GM23338 (cell line): ENCODE measurements around the gene KLHL28. TPM values are rescaled to one million over a fixed set of nuclear protein-coding genes. Genes with fewer than 3 reads are reported as not detected.

ENCODE experiments used
- ATAC-seq: fragments of 200-7000 bp; cut with Tn5 transposase; 3 replicates; pipeline ENCODE4 v1.9.1; 2020
- DNase-seq: peaks from one replicate; pipeline ENCODE4 v3.0.0-alpha.2; 2015; ENCODE audit warnings: low spot score
- H2AFZ ChIP-seq: fragments of 200-600 bp; sonication (generic); 2 replicates; pipeline ENCODE4 v1.8.0; 2016; ENCODE audit warnings: antibody characterized with exemption, mild to moderate bottlenecking, moderate library complexity
- H3F3A ChIP-seq: fragments of 200-600 bp; sonication (generic); replicated peaks from 2 replicates; pipeline ENCODE4 v1.8.0; 2017; ENCODE audit warnings: antibody characterized with exemption, mixed run types, low read depth
- H3K27ac ChIP-seq: fragments of 200-600 bp; sonication (generic); 2 replicates; pipeline ENCODE4 v1.6.1; 2016; ENCODE audit warnings: low read depth
- H3K27me3 ChIP-seq: fragments of 200-600 bp; sonication (generic); 2 replicates; pipeline ENCODE4 v1.8.0; 2016; ENCODE audit warnings: mild to moderate bottlenecking, mixed run types, moderate library complexity; ENCODE audit not compliant: insufficient read depth
- H3K36me3 ChIP-seq: fragments of 200-600 bp; sonication (generic); 2 replicates; pipeline ENCODE4 v1.8.0; 2016; ENCODE audit warnings: mild to moderate bottlenecking; ENCODE audit not compliant: insufficient read depth
- H3K4me1 ChIP-seq: fragments of 200-600 bp; sonication (generic); 2 replicates; pipeline ENCODE4 v1.8.0; 2016; ENCODE audit warnings: mild to moderate bottlenecking, moderate library complexity; ENCODE audit not compliant: insufficient read depth
- H3K4me2 ChIP-seq: fragments of 200-600 bp; sonication (generic); 2 replicates; pipeline ENCODE4 v1.7.1; 2017; ENCODE audit warnings: mixed run types
- H3K4me3 ChIP-seq: fragments of 200-600 bp; sonication (generic); 2 replicates; pipeline ENCODE4 v1.6.1; 2016; ENCODE audit warnings: mixed run types
- H3K79me2 ChIP-seq: fragments of 200-600 bp; sonication (generic); replicated peaks from 2 replicates; pipeline ENCODE4 v1.8.0; 2017; ENCODE audit warnings: mild to moderate bottlenecking; ENCODE audit not compliant: insufficient read depth
- H3K9me2 ChIP-seq: fragments of 200-600 bp; sonication (generic); 2 replicates; pipeline ENCODE4 v1.8.0; 2017; ENCODE audit not compliant: insufficient read depth
- H4K20me1 ChIP-seq: fragments of 200-600 bp; sonication (generic); replicated peaks from 2 replicates; pipeline ENCODE4 v1.8.0; 2017; ENCODE audit warnings: mild to moderate bottlenecking; ENCODE audit not compliant: insufficient read depth
- H3K27ac Mint-ChIP-seq: 2 replicates; pipeline ENCODE4 v1.8.0; 2020; ENCODE audit warnings: inconsistent platforms, mild to moderate bottlenecking, moderate library complexity, mixed read lengths
- H3K27me3 Mint-ChIP-seq: 3 replicates; pipeline ENCODE4 v1.8.0; 2022; ENCODE audit warnings: low read depth, mild to moderate bottlenecking, moderate library complexity, mixed read lengths, inconsistent platforms; ENCODE audit not compliant: insufficient read depth, poor library complexity
- H3K36me3 Mint-ChIP-seq: 3 replicates; pipeline ENCODE4 v1.8.0; 2021; ENCODE audit warnings: low read depth, mild to moderate bottlenecking, inconsistent platforms, moderate library complexity, mixed read lengths
- H3K4me1 Mint-ChIP-seq: 3 replicates; pipeline ENCODE4 v1.8.0; 2020; ENCODE audit warnings: mild to moderate bottlenecking, inconsistent platforms, mixed read lengths
- H3K4me3 Mint-ChIP-seq: 3 replicates; pipeline ENCODE4 v1.8.0; 2021; ENCODE audit warnings: moderate library complexity, mild to moderate bottlenecking, inconsistent platforms, mixed read lengths
- H3K9me3 Mint-ChIP-seq: 3 replicates; pipeline ENCODE4 v1.8.0; 2020; ENCODE audit warnings: moderate library complexity, mild to moderate bottlenecking, inconsistent platforms, mixed read lengths
- CREB1 ChIP-seq: fragments of 250-450 bp; sonication (Bioruptor Pico); IDR thresholded peaks from 2 replicates; pipeline ENCODE4 v1.5.0; 2020; ENCODE audit warnings: low read depth, mild to moderate bottlenecking, moderate library complexity
- JUNB ChIP-seq: IDR thresholded peaks from one replicate; pipeline ENCODE4 v1.6.1; 2016; ENCODE audit warnings: antibody characterized with exemption; ENCODE audit not compliant: unreplicated experiment
- POLR2AphosphoS5 ChIP-seq: IDR thresholded peaks from 2 replicates; pipeline ENCODE4 v1.6.1; 2016; ENCODE audit warnings: antibody characterized with exemption, low read depth
- ZNF331 ChIP-seq: fragments of 250-450 bp; sonication (Bioruptor Pico); IDR thresholded peaks from 2 replicates; pipeline ENCODE4 v1.5.0; 2020; ENCODE audit warnings: low read depth, mild to moderate bottlenecking, moderate library complexity
- long read RNA-seq: library from polyadenylated mRNA; unstranded; transcript quantifications from one replicate; pipeline ENCODE4 v2.0.0, GENCODE V29; 2020; ENCODE audit not compliant: unreplicated experiment
- polyA plus RNA-seq: library from polyadenylated mRNA; unstranded; fragments of >200 nt; fragmentation: Nextera tagmentation; extraction: Ambion mirVana; gene quantifications from 2 replicates; pipeline ENCODE4 v1.2.1, GENCODE V29; 2016
- total RNA-seq: library from RNA; depleted of rRNA; stranded (reverse); fragments of >200 nt; shearing (Covaris generic); gene quantifications from 2 replicates; pipeline ENCODE4 v1.2.3, GENCODE V29; 2014; rRNA removed
- TF ChIP-seq, protein P1 (sequence below): IDR thresholded peaks from 2 replicates; pipeline ENCODE4 v1.6.1; 2016; ENCODE audit warnings: antibody characterized with exemption
- TF ChIP-seq, protein P2 (sequence below): fragments of 250-450 bp; sonication (Bioruptor Pico); IDR thresholded peaks from 2 replicates; pipeline ENCODE4 v1.5.0; 2020; ENCODE audit warnings: mild to moderate bottlenecking, moderate library complexity
- TF ChIP-seq, protein P3 (sequence below): IDR thresholded peaks from one replicate; pipeline ENCODE4 v1.6.1; 2018; ENCODE audit warnings: antibody characterized with exemption; ENCODE audit not compliant: unreplicated experiment

KLHL28 gene, protein sequence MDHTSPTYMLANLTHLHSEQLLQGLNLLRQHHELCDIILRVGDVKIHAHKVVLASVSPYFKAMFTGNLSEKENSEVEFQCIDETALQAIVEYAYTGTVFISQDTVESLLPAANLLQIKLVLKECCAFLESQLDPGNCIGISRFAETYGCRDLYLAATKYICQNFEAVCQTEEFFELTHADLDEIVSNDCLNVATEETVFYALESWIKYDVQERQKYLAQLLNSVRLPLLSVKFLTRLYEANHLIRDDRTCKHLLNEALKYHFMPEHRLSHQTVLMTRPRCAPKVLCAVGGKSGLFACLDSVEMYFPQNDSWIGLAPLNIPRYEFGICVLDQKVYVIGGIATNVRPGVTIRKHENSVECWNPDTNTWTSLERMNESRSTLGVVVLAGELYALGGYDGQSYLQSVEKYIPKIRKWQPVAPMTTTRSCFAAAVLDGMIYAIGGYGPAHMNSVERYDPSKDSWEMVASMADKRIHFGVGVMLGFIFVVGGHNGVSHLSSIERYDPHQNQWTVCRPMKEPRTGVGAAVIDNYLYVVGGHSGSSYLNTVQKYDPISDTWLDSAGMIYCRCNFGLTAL
- total RNA-seq = 9.9 and 10.6 TPM in 2 replicates
- polyA plus RNA-seq = 5.3 and 7.7 TPM in 2 replicates
- long read RNA-seq, full-length matches to known transcripts = 5 of 12 reads
- long read RNA-seq, partial matches to known transcripts = 3 of 12 reads
- long read RNA-seq, other reads (novel, unspliced or antisense) = 4 of 12 reads

DNA sequence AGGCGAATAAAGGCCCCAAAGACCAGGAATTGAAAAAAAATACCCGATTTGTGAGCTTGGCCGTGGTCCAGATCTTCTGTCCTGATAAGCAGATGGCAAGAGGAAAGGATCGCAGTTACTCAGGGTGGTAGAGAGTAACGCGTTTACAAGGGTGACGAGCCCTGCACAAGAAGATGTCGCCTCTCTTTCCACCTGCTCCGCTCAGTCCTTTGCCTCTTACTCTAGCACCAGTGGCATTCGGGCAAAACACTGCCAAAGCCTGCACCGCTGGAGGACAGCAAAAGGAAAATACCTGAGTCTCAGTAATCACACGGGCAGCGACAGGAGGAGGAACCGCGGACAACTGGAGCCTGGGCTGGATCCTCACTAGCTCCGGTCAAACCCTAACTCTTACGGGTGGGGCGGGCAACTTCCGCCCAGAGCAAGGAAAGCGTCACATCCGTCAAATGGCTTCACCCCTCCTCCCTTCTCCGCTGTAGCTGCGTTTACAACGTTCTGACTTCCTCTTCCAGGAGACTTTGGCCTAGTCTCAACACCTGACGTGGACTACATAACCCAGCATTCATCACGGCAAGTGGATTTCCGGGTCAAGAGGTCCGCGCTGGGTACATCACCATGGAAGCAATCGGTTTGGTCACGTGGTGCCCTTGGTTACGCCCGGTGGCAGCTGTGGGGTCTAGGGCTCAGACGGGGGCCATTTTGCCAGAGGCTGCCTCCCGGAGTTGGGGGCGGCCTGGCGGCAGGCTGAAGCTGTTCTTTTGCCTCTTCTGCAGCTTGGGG, at the start of gene KLHL28, which contains the start of gene TOGARAM1:
Gene KLHL28 (minus strand): TSS at position 394 of the 780 bp plus-strand sequence. CDS start 16,019 bp downstream, outside the sequence.
Gene TOGARAM1 (plus strand): TSS at position 637 of the 780 bp plus-strand sequence. CDS start 232 bp downstream, outside the sequence.
- H3K4me1 Mint-ChIP-seq = peaks cover 24% of the 10 kb centered on the region; the same call in 2 of the 3 replicates
- Histone ChIP-seq H3K27ac (peak within 1 kb of the TSS; percentile 80), H3K36me3 (no peaks in the 10 kb centered on the region), H3K79me2 (peaks cover 82% of the 10 kb centered on the region), H3F3A (no peaks in the 10 kb centered on the region), H4K20me1 (no peaks in the 10 kb centered on the region; the same call in 1 of the 2 replicates), H3K9me2 (no peaks in the 10 kb centered on the region), H2AFZ (peak within 1 kb of the TSS; percentile 14), H3K4me1 (peaks cover 17% of the 10 kb centered on the region), H3K4me2 (peak within 1 kb of the TSS; percentile 88), H3K4me3 (peak within 1 kb of the TSS; percentile 75), H3K27me3 (no peaks in the 10 kb centered on the region)
- H3K27ac Mint-ChIP-seq = 0 out of 2 replicates have a peak within 1 kb of the TSS, but pooled peaks have one; percentile 24
- ATAC-seq = peak; percentile 91
- H3K27me3 Mint-ChIP-seq = peaks cover 2% of the 10 kb centered on the region
- no peaks in the 10 kb centered on the region for H3K9me3 Mint-ChIP-seq
- peaks cover 5% of the 10 kb centered on the region; the same call in 2 of the 3 replicates for H3K36me3 Mint-ChIP-seq
- TF ChIP-seq ZNF331 (no peak), CREB1 (CRISPR knock-in tag) (peak; percentile 88), JUNB (no peak), POLR2AphosphoS5 (peak; percentile 91)
- TF ChIP-seq, protein P1, sequence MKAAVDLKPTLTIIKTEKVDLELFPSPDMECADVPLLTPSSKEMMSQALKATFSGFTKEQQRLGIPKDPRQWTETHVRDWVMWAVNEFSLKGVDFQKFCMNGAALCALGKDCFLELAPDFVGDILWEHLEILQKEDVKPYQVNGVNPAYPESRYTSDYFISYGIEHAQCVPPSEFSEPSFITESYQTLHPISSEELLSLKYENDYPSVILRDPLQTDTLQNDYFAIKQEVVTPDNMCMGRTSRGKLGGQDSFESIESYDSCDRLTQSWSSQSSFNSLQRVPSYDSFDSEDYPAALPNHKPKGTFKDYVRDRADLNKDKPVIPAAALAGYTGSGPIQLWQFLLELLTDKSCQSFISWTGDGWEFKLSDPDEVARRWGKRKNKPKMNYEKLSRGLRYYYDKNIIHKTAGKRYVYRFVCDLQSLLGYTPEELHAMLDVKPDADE = peak; percentile 99
- TF ChIP-seq, protein P2, sequence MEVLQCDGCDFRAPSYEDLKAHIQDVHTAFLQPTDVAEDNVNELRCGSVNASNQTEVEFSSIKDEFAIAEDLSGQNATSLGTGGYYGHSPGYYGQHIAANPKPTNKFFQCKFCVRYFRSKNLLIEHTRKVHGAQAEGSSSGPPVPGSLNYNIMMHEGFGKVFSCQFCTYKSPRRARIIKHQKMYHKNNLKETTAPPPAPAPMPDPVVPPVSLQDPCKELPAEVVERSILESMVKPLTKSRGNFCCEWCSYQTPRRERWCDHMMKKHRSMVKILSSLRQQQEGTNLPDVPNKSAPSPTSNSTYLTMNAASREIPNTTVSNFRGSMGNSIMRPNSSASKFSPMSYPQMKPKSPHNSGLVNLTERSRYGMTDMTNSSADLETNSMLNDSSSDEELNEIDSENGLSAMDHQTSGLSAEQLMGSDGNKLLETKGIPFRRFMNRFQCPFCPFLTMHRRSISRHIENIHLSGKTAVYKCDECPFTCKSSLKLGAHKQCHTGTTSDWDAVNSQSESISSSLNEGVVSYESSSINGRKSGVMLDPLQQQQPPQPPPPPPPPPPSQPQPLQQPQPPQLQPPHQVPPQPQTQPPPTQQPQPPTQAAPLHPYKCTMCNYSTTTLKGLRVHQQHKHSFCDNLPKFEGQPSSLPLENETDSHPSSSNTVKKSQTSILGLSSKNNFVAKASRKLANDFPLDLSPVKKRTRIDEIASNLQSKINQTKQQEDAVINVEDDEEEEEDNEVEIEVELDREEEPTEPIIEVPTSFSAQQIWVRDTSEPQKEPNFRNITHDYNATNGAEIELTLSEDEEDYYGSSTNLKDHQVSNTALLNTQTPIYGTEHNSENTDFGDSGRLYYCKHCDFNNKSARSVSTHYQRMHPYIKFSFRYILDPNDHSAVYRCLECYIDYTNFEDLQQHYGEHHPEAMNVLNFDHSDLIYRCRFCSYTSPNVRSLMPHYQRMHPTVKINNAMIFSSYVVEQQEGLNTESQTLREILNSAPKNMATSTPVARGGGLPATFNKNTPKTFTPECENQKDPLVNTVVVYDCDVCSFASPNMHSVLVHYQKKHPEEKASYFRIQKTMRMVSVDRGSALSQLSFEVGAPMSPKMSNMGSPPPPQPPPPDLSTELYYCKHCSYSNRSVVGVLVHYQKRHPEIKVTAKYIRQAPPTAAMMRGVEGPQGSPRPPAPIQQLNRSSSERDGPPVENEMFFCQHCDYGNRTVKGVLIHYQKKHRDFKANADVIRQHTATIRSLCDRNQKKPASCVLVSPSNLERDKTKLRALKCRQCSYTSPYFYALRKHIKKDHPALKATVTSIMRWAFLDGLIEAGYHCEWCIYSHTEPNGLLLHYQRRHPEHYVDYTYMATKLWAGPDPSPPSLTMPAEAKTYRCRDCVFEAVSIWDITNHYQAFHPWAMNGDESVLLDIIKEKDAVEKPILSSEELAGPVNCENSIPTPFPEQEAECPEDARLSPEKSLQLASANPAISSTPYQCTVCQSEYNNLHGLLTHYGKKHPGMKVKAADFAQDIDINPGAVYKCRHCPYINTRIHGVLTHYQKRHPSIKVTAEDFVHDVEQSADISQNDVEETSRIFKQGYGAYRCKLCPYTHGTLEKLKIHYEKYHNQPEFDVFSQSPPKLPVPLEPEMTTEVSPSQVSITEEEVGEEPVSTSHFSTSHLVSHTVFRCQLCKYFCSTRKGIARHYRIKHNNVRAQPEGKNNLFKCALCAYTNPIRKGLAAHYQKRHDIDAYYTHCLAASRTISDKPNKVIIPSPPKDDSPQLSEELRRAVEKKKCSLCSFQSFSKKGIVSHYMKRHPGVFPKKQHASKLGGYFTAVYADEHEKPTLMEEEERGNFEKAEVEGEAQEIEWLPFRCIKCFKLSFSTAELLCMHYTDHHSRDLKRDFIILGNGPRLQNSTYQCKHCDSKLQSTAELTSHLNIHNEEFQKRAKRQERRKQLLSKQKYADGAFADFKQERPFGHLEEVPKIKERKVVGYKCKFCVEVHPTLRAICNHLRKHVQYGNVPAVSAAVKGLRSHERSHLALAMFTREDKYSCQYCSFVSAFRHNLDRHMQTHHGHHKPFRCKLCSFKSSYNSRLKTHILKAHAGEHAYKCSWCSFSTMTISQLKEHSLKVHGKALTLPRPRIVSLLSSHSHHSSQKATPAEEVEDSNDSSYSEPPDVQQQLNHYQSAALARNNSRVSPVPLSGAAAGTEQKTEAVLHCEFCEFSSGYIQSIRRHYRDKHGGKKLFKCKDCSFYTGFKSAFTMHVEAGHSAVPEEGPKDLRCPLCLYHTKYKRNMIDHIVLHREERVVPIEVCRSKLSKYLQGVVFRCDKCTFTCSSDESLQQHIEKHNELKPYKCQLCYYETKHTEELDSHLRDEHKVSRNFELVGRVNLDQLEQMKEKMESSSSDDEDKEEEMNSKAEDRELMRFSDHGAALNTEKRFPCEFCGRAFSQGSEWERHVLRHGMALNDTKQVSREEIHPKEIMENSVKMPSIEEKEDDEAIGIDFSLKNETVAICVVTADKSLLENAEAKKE (CRISPR knock-in tag) = no peak
- TF ChIP-seq, protein P3, sequence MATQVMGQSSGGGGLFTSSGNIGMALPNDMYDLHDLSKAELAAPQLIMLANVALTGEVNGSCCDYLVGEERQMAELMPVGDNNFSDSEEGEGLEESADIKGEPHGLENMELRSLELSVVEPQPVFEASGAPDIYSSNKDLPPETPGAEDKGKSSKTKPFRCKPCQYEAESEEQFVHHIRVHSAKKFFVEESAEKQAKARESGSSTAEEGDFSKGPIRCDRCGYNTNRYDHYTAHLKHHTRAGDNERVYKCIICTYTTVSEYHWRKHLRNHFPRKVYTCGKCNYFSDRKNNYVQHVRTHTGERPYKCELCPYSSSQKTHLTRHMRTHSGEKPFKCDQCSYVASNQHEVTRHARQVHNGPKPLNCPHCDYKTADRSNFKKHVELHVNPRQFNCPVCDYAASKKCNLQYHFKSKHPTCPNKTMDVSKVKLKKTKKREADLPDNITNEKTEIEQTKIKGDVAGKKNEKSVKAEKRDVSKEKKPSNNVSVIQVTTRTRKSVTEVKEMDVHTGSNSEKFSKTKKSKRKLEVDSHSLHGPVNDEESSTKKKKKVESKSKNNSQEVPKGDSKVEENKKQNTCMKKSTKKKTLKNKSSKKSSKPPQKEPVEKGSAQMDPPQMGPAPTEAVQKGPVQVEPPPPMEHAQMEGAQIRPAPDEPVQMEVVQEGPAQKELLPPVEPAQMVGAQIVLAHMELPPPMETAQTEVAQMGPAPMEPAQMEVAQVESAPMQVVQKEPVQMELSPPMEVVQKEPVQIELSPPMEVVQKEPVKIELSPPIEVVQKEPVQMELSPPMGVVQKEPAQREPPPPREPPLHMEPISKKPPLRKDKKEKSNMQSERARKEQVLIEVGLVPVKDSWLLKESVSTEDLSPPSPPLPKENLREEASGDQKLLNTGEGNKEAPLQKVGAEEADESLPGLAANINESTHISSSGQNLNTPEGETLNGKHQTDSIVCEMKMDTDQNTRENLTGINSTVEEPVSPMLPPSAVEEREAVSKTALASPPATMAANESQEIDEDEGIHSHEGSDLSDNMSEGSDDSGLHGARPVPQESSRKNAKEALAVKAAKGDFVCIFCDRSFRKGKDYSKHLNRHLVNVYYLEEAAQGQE = peak; percentile 20
- no peak within 1 kb of the TSS for H3K4me3 Mint-ChIP-seq
- DNase-seq = peak; percentile 100
